Measurements from ENCODE around the gene INPP5B.

INPP5B gene

GRCh38 chr1:37872692-37873091 is 74.2 kb downstream of the INPP5B start:
- no peak for TF ChIP-seq CTCF (IDR thresholded peaks at IDR 0.05; ENCODE audit: low read depth, low read length)
- no peak overlapping the region for H3K4me3 ChIP-seq (ENCODE audit: low read depth, low read length)

GRCh38 chr1:37868466-37868865 is 78.4 kb downstream of the INPP5B start:
- H3K4me3 ChIP-seq (ENCODE audit: low read depth, low read length) = no peak overlapping the region
- no peak for TF ChIP-seq CTCF (IDR thresholded peaks at IDR 0.05; ENCODE audit: low read depth, low read length)

- H3K4me3 ChIP-seq (ENCODE audit: low read depth, low read length) = no peak overlapping the region
- no peak for TF ChIP-seq CTCF (IDR thresholded peaks at IDR 0.05; ENCODE audit: low read depth, low read length)
Observed at GRCh38 chr1:37867784-37868183, 79.1 kb downstream of the INPP5B start.

GRCh38 chr1:37866491-37866890 is 80.4 kb downstream of the INPP5B start:
- H3K4me3 ChIP-seq (ENCODE audit: low read depth, low read length) = no peak overlapping the region
- TF ChIP-seq CTCF (IDR thresholded peaks at IDR 0.05; ENCODE audit: low read depth, low read length) = no peak

- no peak overlapping the region for H3K4me3 ChIP-seq (ENCODE audit: low read depth, low read length)
- no peak for TF ChIP-seq CTCF (IDR thresholded peaks at IDR 0.05; ENCODE audit: low read depth, low read length)
Observed at GRCh38 chr1:37865348-37866120, 81.3 kb downstream of the INPP5B start.

- no peak overlapping the region for H3K4me3 ChIP-seq (ENCODE audit: low read depth, low read length)
- TF ChIP-seq CTCF (IDR thresholded peaks at IDR 0.05; ENCODE audit: low read depth, low read length) = no peak
Observed at GRCh38 chr1:37862330-37862729, 84.5 kb downstream of the INPP5B start.

GRCh38 chr1:37861151-37861550 is 85.7 kb downstream of the INPP5B start:
- H3K4me3 ChIP-seq (ENCODE audit: low read depth, low read length) = no peak overlapping the region
- TF ChIP-seq CTCF (IDR thresholded peaks at IDR 0.05; ENCODE audit: low read depth, low read length) = no peak

Data from WI38 (cell line).